Measurements from ENCODE around the gene CRIM1.

CRIM1 gene

GRCh38 chr2:36459725-36460137 lies 104.2 kb downstream of the CRIM1 start:
- DNase-seq: peak; percentile 84

- DNase-seq: no peak
Measured at GRCh38 chr2:36461039-36461681, 105.6 kb downstream of the CRIM1 start.

GRCh38 chr2:36462311-36462935 lies 106.8 kb downstream of the CRIM1 start:
- no peak for DNase-seq

GRCh38 chr2:36463365-36463764 lies 107.8 kb downstream of the CRIM1 start:
- no peak for DNase-seq

GRCh38 chr2:36464006-36464721 lies 108.6 kb downstream of the CRIM1 start:
- DNase-seq: no peak

GRCh38 chr2:36466135-36466534 lies 110.6 kb downstream of the CRIM1 start:
- DNase-seq: no peak

GRCh38 chr2:36468463-36469105 lies 113.0 kb downstream of the CRIM1 start:
- DNase-seq: no peak

GRCh38 chr2:36469106-36469477 lies 113.5 kb downstream of the CRIM1 start:
- no peak for DNase-seq

- DNase-seq: no peak
Measured at GRCh38 chr2:36469710-36470109, 114.1 kb downstream of the CRIM1 start.

- no peak for DNase-seq
Measured at GRCh38 chr2:36473230-36473629, 117.7 kb downstream of the CRIM1 start.

GRCh38 chr2:36476411-36476810 lies 120.8 kb downstream of the CRIM1 start:
- no peak for DNase-seq

- DNase-seq: no peak
Measured at GRCh38 chr2:36477315-36477714, 121.7 kb downstream of the CRIM1 start.

- no peak for DNase-seq
Measured at GRCh38 chr2:36477746-36478145, 122.2 kb downstream of the CRIM1 start.

GRCh38 chr2:36478332-36478738 lies 122.8 kb downstream of the CRIM1 start:
- DNase-seq: no peak

GRCh38 chr2:36478999-36479398 lies 123.4 kb downstream of the CRIM1 start:
- no peak for DNase-seq

GRCh38 chr2:36479406-36479805 lies 123.8 kb downstream of the CRIM1 start:
- no peak for DNase-seq

- DNase-seq: no peak
Measured at GRCh38 chr2:36480028-36480427, 124.5 kb downstream of the CRIM1 start.

GRCh38 chr2:36480636-36481035 lies 125.1 kb downstream of the CRIM1 start:
- no peak for DNase-seq

GRCh38 chr2:36481709-36482108 lies 126.1 kb downstream of the CRIM1 start:
- DNase-seq: no peak

GRCh38 chr2:36482576-36483214 lies 127.1 kb downstream of the CRIM1 start:
- DNase-seq: no peak

- no peak for DNase-seq
Measured at GRCh38 chr2:36483290-36483689, 127.7 kb downstream of the CRIM1 start.

GRCh38 chr2:36484454-36484853 lies 128.9 kb downstream of the CRIM1 start:
- no peak for DNase-seq

GRCh38 chr2:36485521-36485920 lies 129.9 kb downstream of the CRIM1 start:
- no peak for DNase-seq
